Upper lobe of left lung (tissue), 4 donors: ENCODE measurements around the gene GSTM2.
"Not testable (repeated sequence)": the region's sequence is repeated elsewhere in the genome, so short reads cannot be mapped to it uniquely, and the experiment has no call there.

Source experiments
- CTCF ChIP-seq, 6 experiments: fragments of 450-650 bp in 4 of 6; fragments of 200-600 bp in 2 of 6; sonication (generic) in 2 of 6; IDR thresholded peaks; one replicate each; pipeline ENCODE4 v1.5.1; 2016 to 2019; ENCODE audit warnings: antibody characterized with exemption in 6 of 6
- POLR2AphosphoS5 ChIP-seq, 2 donors: sonication (generic); formaldehyde crosslinking; IDR thresholded peaks; one replicate each; pipeline ENCODE4 v1.5.1; 2017; ENCODE audit warnings: antibody characterized with exemption in 2 of 2

- TF ChIP-seq CTCF, POLR2AphosphoS5 (IDR thresholded peaks at IDR 0.05): not testable (repeated sequence)
Observed at GRCh38 chr1:109684777-109685176, 16.9 kb downstream of the GSTM2 start.
